ENCODE measurements around the gene TMEM151B.
"Not testable (repeated sequence)": the region's sequence is repeated elsewhere in the genome, so short reads cannot be mapped to it uniquely, and the experiment has no call there.

TMEM151B gene

GRCh38 chr6:44228433-44228832 is 41.8 kb upstream of the TMEM151B start:
- Mint-ChIP-seq H3K36me3 (ENCODE audit: low read depth) (peaks cover 51% of the 10 kb centered on the region), H3K27ac (no peak overlapping the region), H3K27me3 (no peaks in the 10 kb centered on the region), H3K4me3 (no peak overlapping the region), H3K9me3 (no peaks in the 10 kb centered on the region), H3K4me1 (ENCODE audit: low read depth) (peaks cover 13% of the 10 kb centered on the region)

- H3K4me3 Mint-ChIP-seq = no peak overlapping the region
- no peak overlapping the region for H3K27ac Mint-ChIP-seq
- no peaks in the 10 kb centered on the region for H3K27me3 Mint-ChIP-seq
- no peaks in the 10 kb centered on the region for H3K9me3 Mint-ChIP-seq
- H3K4me1 Mint-ChIP-seq (ENCODE audit: low read depth) = peaks cover 13% of the 10 kb centered on the region
- peaks cover 51% of the 10 kb centered on the region for H3K36me3 Mint-ChIP-seq (ENCODE audit: low read depth)
These were observed 41.4 kb upstream of the TMEM151B start for GRCh38 chr6:44228836-44229235.

DNA sequence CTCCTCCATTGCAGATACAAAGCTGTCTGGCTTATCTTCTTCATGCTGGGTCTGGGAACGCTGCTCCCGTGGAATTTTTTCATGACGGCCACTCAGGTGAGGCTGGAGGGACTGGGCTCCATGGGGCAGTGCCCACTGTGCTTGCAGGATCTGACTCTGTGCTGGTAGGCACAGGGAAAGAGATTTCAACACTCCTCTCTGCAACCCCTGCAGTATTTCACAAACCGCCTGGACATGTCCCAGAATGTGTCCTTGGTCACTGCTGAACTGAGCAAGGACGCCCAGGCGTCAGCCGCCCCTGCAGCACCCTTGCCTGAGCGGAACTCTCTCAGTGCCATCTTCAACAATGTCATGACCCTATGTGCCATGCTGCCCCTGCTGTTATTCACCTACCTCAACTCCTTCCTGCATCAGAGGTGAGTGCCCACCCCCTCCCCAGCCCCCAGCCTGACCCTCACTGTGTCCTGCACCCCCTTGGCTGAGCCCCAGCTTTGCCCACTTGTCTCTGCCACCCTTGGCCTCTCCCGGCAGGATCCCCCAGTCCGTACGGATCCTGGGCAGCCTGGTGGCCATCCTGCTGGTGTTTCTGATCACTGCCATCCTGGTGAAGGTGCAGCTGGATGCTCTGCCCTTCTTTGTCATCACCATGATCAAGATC is 40.7 kb upstream of the TMEM151B start:
- Mint-ChIP-seq H3K27me3 (no peaks in the 10 kb centered on the region), H3K27ac (no peak overlapping the region), H3K36me3 (ENCODE audit: low read depth) (peaks cover 53% of the 10 kb centered on the region), H3K4me1 (ENCODE audit: low read depth) (peaks cover 10% of the 10 kb centered on the region), H3K4me3 (no peak overlapping the region), H3K9me3 (no peaks in the 10 kb centered on the region)

DNA sequence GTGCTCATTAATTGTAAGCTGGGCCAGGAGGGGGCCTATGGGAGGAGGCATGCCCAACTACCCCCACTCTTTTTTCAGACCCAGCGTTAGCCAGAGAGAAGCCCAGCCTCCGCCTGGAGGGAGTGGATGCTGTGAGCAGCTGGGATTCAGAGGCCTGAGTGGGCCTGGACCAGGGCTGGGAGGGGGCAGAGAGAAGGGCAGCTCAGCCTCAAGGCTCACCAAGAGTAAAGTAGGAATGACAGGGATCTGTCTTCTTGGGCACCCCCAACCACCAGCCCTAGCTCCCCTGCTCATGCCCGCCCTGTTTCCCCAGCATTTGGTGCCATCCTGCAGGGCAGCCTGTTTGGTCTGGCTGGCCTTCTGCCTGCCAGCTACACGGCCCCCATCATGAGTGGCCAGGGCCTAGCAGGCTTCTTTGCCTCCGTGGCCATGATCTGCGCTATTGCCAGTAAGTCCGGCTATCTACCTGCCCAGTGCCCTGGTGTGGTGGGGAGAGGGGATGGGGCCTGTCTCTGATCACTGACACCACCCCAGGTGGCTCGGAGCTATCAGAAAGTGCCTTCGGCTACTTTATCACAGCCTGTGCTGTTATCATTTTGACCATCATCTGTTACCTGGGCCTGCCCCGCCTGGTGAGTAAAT is 40.1 kb upstream of the TMEM151B start:
- Mint-ChIP-seq H3K27ac (no peak overlapping the region), H3K27me3 (no peaks in the 10 kb centered on the region), H3K9me3 (no peaks in the 10 kb centered on the region), H3K4me1 (ENCODE audit: low read depth) (peaks cover 4% of the 10 kb centered on the region), H3K36me3 (ENCODE audit: low read depth) (peaks cover 54% of the 10 kb centered on the region), H3K4me3 (no peak overlapping the region)

GRCh38 chr6:44231426-44231825 is 38.8 kb upstream of the TMEM151B start:
- H3K4me3 Mint-ChIP-seq; H3K4me1 Mint-ChIP-seq (ENCODE audit: low read depth); H3K27me3 Mint-ChIP-seq; H3K27ac Mint-ChIP-seq; H3K9me3 Mint-ChIP-seq: not testable (repeated sequence)
- H3K36me3 Mint-ChIP-seq (ENCODE audit: low read depth) = peaks cover 55% of the 10 kb centered on the region

DNA sequence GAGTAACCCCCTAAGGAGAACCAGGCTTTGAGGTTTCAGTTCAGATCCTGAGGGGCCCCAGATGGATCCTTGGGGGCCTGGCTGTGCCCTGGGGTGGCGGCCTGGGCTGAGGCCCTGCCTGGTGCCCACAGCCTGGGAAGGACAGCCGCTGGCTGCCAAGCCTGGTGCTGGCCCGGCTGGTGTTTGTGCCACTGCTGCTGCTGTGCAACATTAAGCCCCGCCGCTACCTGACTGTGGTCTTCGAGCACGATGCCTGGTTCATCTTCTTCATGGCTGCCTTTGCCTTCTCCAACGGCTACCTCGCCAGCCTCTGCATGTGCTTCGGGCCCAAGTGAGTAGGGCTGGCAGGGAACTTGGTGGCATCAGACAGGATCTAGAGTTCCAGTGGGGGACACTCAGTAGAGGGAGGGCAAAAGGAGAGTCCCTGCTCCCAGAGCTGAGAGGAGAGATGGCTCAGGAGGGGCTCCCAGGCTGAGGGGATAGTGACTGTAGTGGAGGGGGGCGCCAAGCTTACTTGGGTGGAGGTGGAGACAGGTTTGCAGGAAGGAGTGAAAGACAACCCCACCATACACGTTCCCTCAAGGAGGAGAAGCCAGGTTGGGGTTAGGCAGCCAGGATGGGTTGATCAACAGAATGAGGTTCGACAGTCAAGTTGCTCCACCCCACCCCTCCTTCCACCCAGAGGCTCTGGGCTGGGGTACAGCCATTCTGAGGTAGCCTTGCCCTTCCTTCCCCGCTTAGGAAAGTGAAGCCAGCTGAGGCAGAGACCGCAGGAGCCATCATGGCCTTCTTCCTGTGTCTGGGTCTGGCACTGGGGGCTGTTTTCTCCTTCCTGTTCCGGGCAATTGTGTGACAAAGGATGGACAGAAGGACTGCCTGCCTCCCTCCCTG is 37.3 kb upstream of the TMEM151B start:
- Mint-ChIP-seq H3K4me3 (no peak overlapping the region), H3K27ac (peak overlapping the region; percentile 14), H3K27me3 (no peaks in the 10 kb centered on the region), H3K36me3 (ENCODE audit: low read depth) (peaks cover 50% of the 10 kb centered on the region), H3K9me3 (no peaks in the 10 kb centered on the region), H3K4me1 (ENCODE audit: low read depth) (peaks cover 18% of the 10 kb centered on the region)

DNA sequence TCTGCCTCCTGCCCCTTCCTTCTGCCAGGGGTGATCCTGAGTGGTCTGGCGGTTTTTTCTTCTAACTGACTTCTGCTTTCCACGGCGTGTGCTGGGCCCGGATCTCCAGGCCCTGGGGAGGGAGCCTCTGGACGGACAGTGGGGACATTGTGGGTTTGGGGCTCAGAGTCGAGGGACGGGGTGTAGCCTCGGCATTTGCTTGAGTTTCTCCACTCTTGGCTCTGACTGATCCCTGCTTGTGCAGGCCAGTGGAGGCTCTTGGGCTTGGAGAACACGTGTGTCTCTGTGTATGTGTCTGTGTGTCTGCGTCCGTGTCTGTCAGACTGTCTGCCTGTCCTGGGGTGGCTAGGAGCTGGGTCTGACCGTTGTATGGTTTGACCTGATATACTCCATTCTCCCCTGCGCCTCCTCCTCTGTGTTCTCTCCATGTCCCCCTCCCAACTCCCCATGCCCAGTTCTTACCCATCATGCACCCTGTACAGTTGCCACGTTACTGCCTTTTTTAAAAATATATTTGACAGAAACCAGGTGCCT is 36.6 kb upstream of the TMEM151B start:
- Mint-ChIP-seq H3K4me1 (ENCODE audit: low read depth) (peaks cover 25% of the 10 kb centered on the region), H3K4me3 (no peak overlapping the region), H3K9me3 (no peaks in the 10 kb centered on the region), H3K27me3 (no peaks in the 10 kb centered on the region), H3K36me3 (ENCODE audit: low read depth) (peaks cover 46% of the 10 kb centered on the region), H3K27ac (peak overlapping the region; percentile 28)

DNA sequence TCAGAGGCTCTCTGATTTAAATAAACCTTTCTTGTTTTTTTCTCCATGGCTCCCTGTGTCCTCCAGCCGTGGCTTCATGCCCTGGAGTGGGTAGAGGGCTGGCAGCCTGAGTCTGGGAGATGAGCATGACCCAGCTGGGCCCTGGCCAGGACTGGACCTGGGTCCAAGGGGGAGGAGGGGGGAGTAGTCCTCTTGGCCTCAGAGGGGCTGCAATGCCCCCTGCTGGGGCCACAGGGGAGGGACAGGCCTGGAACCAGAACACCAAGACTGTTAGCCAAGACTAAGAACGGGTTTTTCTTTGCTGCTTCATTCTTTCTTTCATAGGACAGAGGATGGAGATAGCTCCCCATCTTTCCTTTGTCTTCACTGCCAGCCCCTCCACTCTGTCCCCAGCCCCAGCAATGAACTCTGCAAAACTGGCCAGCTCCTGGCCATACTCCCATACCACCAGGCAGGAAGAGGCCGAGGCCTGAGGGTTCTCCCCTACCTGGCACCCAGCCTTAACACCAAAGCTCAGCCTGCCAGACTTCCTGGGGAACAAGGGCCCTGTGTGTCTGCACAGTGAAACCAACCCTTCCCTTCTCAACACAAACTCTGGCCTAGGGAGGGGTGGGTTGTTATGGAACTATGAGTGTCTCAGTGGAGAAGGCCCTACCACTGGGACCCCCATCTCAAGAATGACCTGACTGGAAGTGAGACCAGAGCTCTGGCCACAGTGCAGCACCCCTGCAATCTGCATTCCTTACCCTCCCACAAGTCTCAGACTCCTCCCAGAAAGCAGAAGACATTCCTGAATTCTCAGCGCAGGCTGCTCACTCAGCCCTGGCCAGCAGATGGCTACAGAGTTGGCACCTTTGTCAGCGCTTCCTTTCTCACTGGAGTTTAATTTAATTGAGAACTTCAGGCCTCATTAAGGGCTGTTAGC is 35.9 kb upstream of the TMEM151B start:
- no peak overlapping the region for H3K27ac Mint-ChIP-seq
- peaks cover 32% of the 10 kb centered on the region for H3K4me1 Mint-ChIP-seq (ENCODE audit: low read depth)
- H3K4me3 Mint-ChIP-seq = no peak overlapping the region
- H3K9me3 Mint-ChIP-seq = no peaks in the 10 kb centered on the region
- no peaks in the 10 kb centered on the region for H3K27me3 Mint-ChIP-seq
- peaks cover 39% of the 10 kb centered on the region for H3K36me3 Mint-ChIP-seq (ENCODE audit: low read depth)

- H3K9me3 Mint-ChIP-seq = no peaks in the 10 kb centered on the region
- H3K27ac Mint-ChIP-seq = no peak overlapping the region
- H3K36me3 Mint-ChIP-seq (ENCODE audit: low read depth) = peaks cover 32% of the 10 kb centered on the region
- no peaks in the 10 kb centered on the region for H3K27me3 Mint-ChIP-seq
- peaks cover 32% of the 10 kb centered on the region for H3K4me1 Mint-ChIP-seq (ENCODE audit: low read depth)
- no peak overlapping the region for H3K4me3 Mint-ChIP-seq
These were observed 35.0 kb upstream of the TMEM151B start for GRCh38 chr6:44235269-44235668.

DNA sequence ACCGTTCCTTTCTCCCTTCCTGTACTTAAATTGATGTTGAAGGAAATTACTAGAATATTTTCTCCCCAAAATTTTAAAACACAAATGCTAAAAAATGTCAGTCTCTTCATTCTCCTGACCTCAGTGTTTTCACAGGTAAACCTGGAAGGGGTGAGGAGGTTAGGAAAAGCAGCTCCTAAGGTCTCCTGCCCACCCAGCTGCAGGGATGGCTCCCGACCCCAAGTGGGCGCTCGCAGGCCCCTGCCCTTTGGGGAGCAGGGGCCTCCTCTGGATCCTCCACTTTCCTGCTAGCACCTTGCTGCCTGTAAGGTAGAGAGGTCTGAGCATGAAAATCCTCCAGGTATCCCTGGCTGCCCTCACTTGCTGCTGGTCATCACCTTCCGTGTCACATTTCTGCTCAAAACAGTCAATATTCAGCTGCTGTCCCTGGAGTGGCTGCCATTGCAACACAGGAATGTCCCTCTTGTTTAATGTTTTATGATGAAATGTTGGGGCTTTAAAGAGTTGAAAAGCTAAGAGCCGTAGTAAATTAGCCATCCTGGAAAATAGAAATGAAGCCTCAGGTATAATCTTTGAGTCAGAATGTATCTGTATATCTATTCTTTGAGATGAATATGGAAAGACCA is 34.2 kb upstream of the TMEM151B start:
- Mint-ChIP-seq H3K27ac (no peak overlapping the region), H3K9me3 (no peaks in the 10 kb centered on the region), H3K36me3 (ENCODE audit: low read depth) (peaks cover 28% of the 10 kb centered on the region), H3K27me3 (no peaks in the 10 kb centered on the region), H3K4me1 (ENCODE audit: low read depth) (peaks cover 32% of the 10 kb centered on the region), H3K4me3 (no peak overlapping the region)

- Mint-ChIP-seq H3K27me3 (no peaks in the 10 kb centered on the region), H3K4me3 (peak overlapping the region; percentile 82), H3K27ac (peak overlapping the region; percentile 72), H3K36me3 (ENCODE audit: low read depth) (peaks cover 21% of the 10 kb centered on the region), H3K4me1 (ENCODE audit: low read depth) (peaks cover 32% of the 10 kb centered on the region), H3K9me3 (no peaks in the 10 kb centered on the region)
These were observed 33.0 kb upstream of the TMEM151B start for GRCh38 chr6:44237021-44237812.

- Mint-ChIP-seq H3K36me3 (ENCODE audit: low read depth) (peaks cover 17% of the 10 kb centered on the region), H3K27ac (peak overlapping the region; percentile 72), H3K9me3 (no peaks in the 10 kb centered on the region), H3K4me3 (peak overlapping the region; percentile 82), H3K27me3 (no peaks in the 10 kb centered on the region), H3K4me1 (ENCODE audit: low read depth) (peaks cover 32% of the 10 kb centered on the region)
These were observed 32.3 kb upstream of the TMEM151B start for GRCh38 chr6:44237813-44238433.

All from stimulated activated naive CD8-positive, alpha-beta T cell treated with anti-CD3 and anti-CD28 coated beads, Interleukin-15, Interleukin-2, amounts not matched to agents 100 ng/mL and 50 ng/mL, for 24 hours (primary cell).